Keratinocyte (primary cell): Measurements from ENCODE around the gene MROH7. TPM values are rescaled to one million over a fixed set of nuclear protein-coding genes. Genes with fewer than 3 reads are reported as not detected.

ENCODE experiments used
- DNase-seq: peaks from one replicate; pipeline ENCODE4 v3.0.0-alpha.2; 2011; ENCODE audit warnings: low read depth, missing footprints, low spot score
- FAIRE-seq: peaks from 2 replicates; lab custom pipeline; 2011; peaks lifted over from hg19 to GRCh38; lab: Jason Lieb, UNC
- H2AFZ ChIP-seq: 2 replicates; pipeline ENCODE4 v1.6.0; 2012; ENCODE audit warnings: low read length, control low read depth, inconsistent platforms; ENCODE audit not compliant: control insufficient read depth
- H3K27ac ChIP-seq: 2 replicates; pipeline ENCODE4 v1.5.1; 2011; ENCODE audit warnings: low read length; ENCODE audit not compliant: control insufficient read depth, insufficient read depth
- H3K27me3 ChIP-seq: 3 replicates; pipeline ENCODE4 v1.6.0; 2011; ENCODE audit warnings: low read length; ENCODE audit not compliant: control insufficient read depth, insufficient read depth; ENCODE audit errors: extremely low read depth
- H3K36me3 ChIP-seq, 2 experiments: 2 replicates in 1 of 2; 3 replicates in 1 of 2; pipeline ENCODE4 v1.5.1; 2011; ENCODE audit warnings: low read length in 2 of 2, mild to moderate bottlenecking in 1 of 2; ENCODE audit not compliant: control insufficient read depth in 2 of 2, insufficient read depth in 2 of 2; ENCODE audit errors: extremely low read depth in 1 of 2
- H3K4me1 ChIP-seq: 3 replicates; pipeline ENCODE4 v1.5.1; 2011; ENCODE audit warnings: low read length; ENCODE audit not compliant: control insufficient read depth, insufficient read depth; ENCODE audit errors: extremely low read depth
- H3K4me2 ChIP-seq: 3 replicates; pipeline ENCODE4 v1.6.0; 2011; ENCODE audit warnings: low read depth, low read length; ENCODE audit not compliant: control insufficient read depth, insufficient read depth; ENCODE audit errors: extremely low read depth
- H3K4me3 ChIP-seq, 3 experiments: fragments of 200-600 bp in 1 of 3; sonication (generic) in 1 of 3; 2 replicates in 2 of 3; 3 replicates in 1 of 3; pipeline ENCODE4 v1.5.1; 2011 to 2016; ENCODE audit warnings: low read length in 3 of 3, mild to moderate bottlenecking in 3 of 3, control low read depth in 2 of 3, inconsistent platforms in 1 of 3, low read depth in 1 of 3, mixed read lengths in 1 of 3, mixed run types in 1 of 3, moderate library complexity in 1 of 3; ENCODE audit not compliant: control insufficient read depth in 2 of 3, insufficient read depth in 2 of 3; ENCODE audit errors: extremely low read depth in 1 of 3
- H3K79me2 ChIP-seq: 2 replicates; pipeline ENCODE4 v1.6.0; 2012; ENCODE audit warnings: low read length; ENCODE audit not compliant: control insufficient read depth, insufficient read depth
- H3K9ac ChIP-seq: 3 replicates; pipeline ENCODE4 v1.6.0; 2011; ENCODE audit warnings: low read length; ENCODE audit not compliant: control insufficient read depth, insufficient read depth; ENCODE audit errors: extremely low read depth
- H3K9me1 ChIP-seq: 3 replicates; pipeline ENCODE4 v1.6.0; 2011; ENCODE audit warnings: low read length; ENCODE audit not compliant: control insufficient read depth, insufficient read depth; ENCODE audit errors: extremely low read depth
- H3K9me3 ChIP-seq: 2 replicates; pipeline ENCODE4 v1.5.1; 2012; ENCODE audit warnings: low read depth, low read length; ENCODE audit not compliant: control insufficient read depth
- H4K20me1 ChIP-seq: 3 replicates; pipeline ENCODE4 v1.6.0; 2011; ENCODE audit warnings: low read length; ENCODE audit not compliant: control insufficient read depth, insufficient read depth; ENCODE audit errors: extremely low read depth
- EZH2 ChIP-seq: IDR thresholded peaks from one replicate; pipeline ENCODE4 v1.6.1; 2012; ENCODE audit warnings: inconsistent platforms, mild to moderate bottlenecking, low read length, moderate library complexity
- dilution Hi-C: fragments of 300-500 bp; cut with MboI; formaldehyde crosslinking; loops from one replicate; pipeline ENCODE4 v1.7.0; 2020; ENCODE audit warnings: low sequenced_read_pairs; ENCODE audit not compliant: extremely low pct_ligation_motif_present
- polyA plus RNA-seq, 5 experiments: library from polyadenylated mRNA; depleted of rRNA in 3 of 5; stranded (reverse) in 3 of 5; stranded (forward) in 1 of 5; unstranded in 1 of 5; fragments of >200 nt; gene quantifications; 1 replicate in 1 of 5; 2 replicates in 3 of 5; 3 replicates in 1 of 5; pipeline versions ENCODE4 v1.2.1 to v1.2.3, GENCODE V29; 2011 to 2012; ENCODE audit warnings: missing spikeins in 2 of 5, low read depth in 1 of 5, low replicate concordance in 1 of 5
- TF ChIP-seq, protein P1 (sequence below), 3 experiments: IDR thresholded peaks in 1 of 3; conservative IDR thresholded peaks in 1 of 3; optimal IDR thresholded peaks in 1 of 3; 2 replicates in 2 of 3; 3 replicates in 1 of 3; pipeline versions ENCODE3 to v1.5.1; 2011; ENCODE audit warnings: low read length in 3 of 3, mild to moderate bottlenecking in 3 of 3, moderate library complexity in 2 of 3, control low read depth in 1 of 3, inconsistent platforms in 1 of 3; ENCODE audit not compliant: insufficient read depth in 2 of 3; ENCODE audit errors: extremely low read depth in 1 of 3

The MROH7 gene
- polyA plus RNA-seq, 1 donor (not counting 4 experiments of a cell fraction or from before 2014, with no cell fraction given): not detected

DNA sequence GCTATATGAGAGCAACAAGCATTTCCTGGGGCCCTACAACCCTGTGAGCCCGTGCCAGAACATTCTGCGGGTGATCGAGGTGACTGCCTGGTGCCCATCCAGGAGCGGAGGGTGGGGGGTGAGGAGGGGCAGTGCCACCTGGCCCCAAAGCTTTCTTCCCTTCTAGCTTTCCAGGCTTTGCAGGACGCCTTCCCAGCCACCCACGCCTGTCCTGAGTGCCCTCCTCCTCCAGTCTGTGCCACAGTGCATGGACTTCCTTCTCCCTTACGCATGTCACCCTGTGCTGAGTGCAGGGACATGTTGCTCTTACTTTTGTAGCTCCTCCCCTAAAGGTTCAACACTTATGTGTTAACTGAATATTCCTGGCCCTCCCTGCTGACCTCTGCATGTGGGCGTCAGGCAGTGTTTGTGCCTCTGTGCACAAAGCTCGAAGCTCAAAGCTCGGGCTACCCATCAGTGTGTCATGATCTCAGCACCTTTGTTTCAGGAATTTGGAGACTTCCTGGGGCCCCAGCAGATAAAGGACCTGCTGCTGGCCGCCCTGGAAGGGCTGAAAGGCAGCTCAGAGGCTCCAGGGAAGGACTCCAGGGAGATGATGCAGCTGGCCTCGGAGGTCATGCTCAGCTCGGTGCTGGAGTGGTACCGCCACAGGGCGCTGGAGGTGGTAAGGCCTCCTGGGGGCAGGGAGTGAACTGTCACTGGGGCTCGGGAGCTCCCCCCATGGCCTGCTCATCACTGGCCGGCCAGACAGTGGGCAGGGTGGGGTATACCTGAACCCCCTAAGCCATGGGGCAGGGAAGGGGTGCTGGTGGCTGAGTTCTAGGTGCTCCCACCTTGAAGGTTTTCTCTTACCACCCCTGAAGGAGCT is 37.4 kb downstream of the MROH7 start:
- FAIRE-seq: no peak
- H3K9me1 ChIP-seq: no peaks in the 10 kb centered on the region
- no peak for DNase-seq
- no peaks in the 10 kb centered on the region for H3K27me3 ChIP-seq
- TF ChIP-seq, protein P1, sequence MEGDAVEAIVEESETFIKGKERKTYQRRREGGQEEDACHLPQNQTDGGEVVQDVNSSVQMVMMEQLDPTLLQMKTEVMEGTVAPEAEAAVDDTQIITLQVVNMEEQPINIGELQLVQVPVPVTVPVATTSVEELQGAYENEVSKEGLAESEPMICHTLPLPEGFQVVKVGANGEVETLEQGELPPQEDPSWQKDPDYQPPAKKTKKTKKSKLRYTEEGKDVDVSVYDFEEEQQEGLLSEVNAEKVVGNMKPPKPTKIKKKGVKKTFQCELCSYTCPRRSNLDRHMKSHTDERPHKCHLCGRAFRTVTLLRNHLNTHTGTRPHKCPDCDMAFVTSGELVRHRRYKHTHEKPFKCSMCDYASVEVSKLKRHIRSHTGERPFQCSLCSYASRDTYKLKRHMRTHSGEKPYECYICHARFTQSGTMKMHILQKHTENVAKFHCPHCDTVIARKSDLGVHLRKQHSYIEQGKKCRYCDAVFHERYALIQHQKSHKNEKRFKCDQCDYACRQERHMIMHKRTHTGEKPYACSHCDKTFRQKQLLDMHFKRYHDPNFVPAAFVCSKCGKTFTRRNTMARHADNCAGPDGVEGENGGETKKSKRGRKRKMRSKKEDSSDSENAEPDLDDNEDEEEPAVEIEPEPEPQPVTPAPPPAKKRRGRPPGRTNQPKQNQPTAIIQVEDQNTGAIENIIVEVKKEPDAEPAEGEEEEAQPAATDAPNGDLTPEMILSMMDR (optimal IDR thresholded peaks at IDR 0.05 in 1 of 3, IDR thresholded peaks at IDR 0.05 in 1 of 3, conservative IDR thresholded peaks at IDR 0.05 in 1 of 3; ENCODE audit: extremely low read depth in 1 of 3, insufficient read depth in 2 of 3, low read length in 3 of 3): no peak
- TF ChIP-seq EZH2: no peak
- H3K9ac ChIP-seq: no peak overlapping the region
- no peak overlapping the region for H3K4me3 ChIP-seq
- no peaks in the 10 kb centered on the region for H3K36me3 ChIP-seq
- no peak overlapping the region for H3K4me2 ChIP-seq
- H3K4me1 ChIP-seq: no peaks in the 10 kb centered on the region
- H2AFZ ChIP-seq: no peak overlapping the region
- no peaks in the 10 kb centered on the region for H3K79me2 ChIP-seq
- no peaks in the 10 kb centered on the region for H3K9me3 ChIP-seq
- no peaks in the 10 kb centered on the region for H4K20me1 ChIP-seq
- H3K27ac ChIP-seq: no peak overlapping the region
- dilution Hi-C loops: no loop called here

DNA sequence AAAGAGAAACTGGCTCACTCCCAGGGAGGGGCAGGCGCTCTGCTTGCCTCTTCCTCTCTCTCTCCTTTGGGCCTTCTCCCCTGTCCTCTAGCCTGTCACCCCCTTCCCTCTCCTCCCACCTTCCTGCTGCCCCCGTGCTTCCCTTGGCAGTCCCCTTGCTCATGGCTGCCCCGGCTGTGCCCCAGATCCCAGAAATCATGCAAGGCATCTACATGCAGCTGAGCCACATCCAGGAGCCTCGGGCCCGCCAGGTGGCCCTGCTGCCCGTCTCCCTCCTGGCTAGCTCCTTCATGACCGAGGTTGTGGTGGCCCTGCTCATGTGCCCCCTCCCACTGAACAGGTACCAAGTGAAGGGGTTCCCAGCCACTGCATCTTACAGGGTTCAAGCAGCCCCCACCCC is 38.1 kb downstream of the MROH7 start:
- Histone ChIP-seq H2AFZ (no peak overlapping the region), H3K9me1 (no peaks in the 10 kb centered on the region), H3K4me2 (no peak overlapping the region), H3K9me3 (no peaks in the 10 kb centered on the region), H3K27me3 (no peaks in the 10 kb centered on the region), H3K27ac (no peak overlapping the region), H3K36me3 (no peaks in the 10 kb centered on the region), H3K79me2 (no peaks in the 10 kb centered on the region), H3K4me3 (no peak overlapping the region), H3K4me1 (no peaks in the 10 kb centered on the region), H3K9ac (no peak overlapping the region), H4K20me1 (no peaks in the 10 kb centered on the region)
- dilution Hi-C loops: no loop called here
- FAIRE-seq (no peak), DNase-seq (no peak)
- TF ChIP-seq EZH2: no peak
- TF ChIP-seq, protein P1 (optimal IDR thresholded peaks at IDR 0.05 in 1 of 3, IDR thresholded peaks at IDR 0.05 in 1 of 3, conservative IDR thresholded peaks at IDR 0.05 in 1 of 3; ENCODE audit: extremely low read depth in 1 of 3, insufficient read depth in 2 of 3, low read length in 3 of 3): no peak
